CD14-positive monocyte (primary cell): Measurements from ENCODE around the gene SLA2. TPM values are rescaled to one million over a fixed set of nuclear protein-coding genes. Genes with fewer than 3 reads are reported as not detected.
"Not testable (repeated sequence)": the region's sequence is repeated elsewhere in the genome, so short reads cannot be mapped to it uniquely, and the experiment has no call there.

ENCODE experiments used
- DNase-seq, 3 donors: peaks; one replicate each; pipeline ENCODE4 v3.0.0-alpha.2; 2011 to 2022
- H2AFZ ChIP-seq: 2 replicates; pipeline ENCODE4 v1.6.0; 2012; ENCODE audit warnings: mild to moderate bottlenecking, low read depth, low read length, inconsistent platforms; ENCODE audit not compliant: insufficient read depth, poor library complexity, severe bottlenecking
- H3K27ac ChIP-seq, 2 donors: 1 replicate in 1 of 2; 2 replicates in 1 of 2; pipeline ENCODE4 v1.5.1; 2012 to 2013; ENCODE audit warnings: low read length in 2 of 2, control low read depth in 1 of 2, inconsistent platforms in 1 of 2, low read depth in 1 of 2, mild to moderate bottlenecking in 1 of 2
- H3K27me3 ChIP-seq, 2 donors: one replicate each; pipeline versions ENCODE4 v1.6.0 to v1.6.1; 2011 to 2013; ENCODE audit warnings: low read length in 2 of 2; ENCODE audit not compliant: control insufficient read depth in 2 of 2, insufficient read depth in 2 of 2
- H3K36me3 ChIP-seq, 2 donors: replicated peaks in 1 of 2; 1 replicate in 1 of 2; 2 replicates in 1 of 2; pipeline versions ENCODE4 v1.5.1 to v1.6.1; 2012 to 2013; ENCODE audit warnings: low read length in 2 of 2, control low read depth in 1 of 2, inconsistent platforms in 1 of 2, mild to moderate bottlenecking in 1 of 2; ENCODE audit not compliant: insufficient read depth in 2 of 2, control insufficient read depth in 1 of 2
- H3K4me1 ChIP-seq, 2 donors: 1 replicate in 1 of 2; 2 replicates in 1 of 2; pipeline versions ENCODE4 v1.5.1 to v1.6.1; 2012 to 2013; ENCODE audit warnings: low read length in 2 of 2, control low read depth in 1 of 2, inconsistent platforms in 1 of 2, mild to moderate bottlenecking in 1 of 2, moderate library complexity in 1 of 2; ENCODE audit not compliant: insufficient read depth in 2 of 2, control insufficient read depth in 1 of 2
- H3K4me2 ChIP-seq: replicated peaks from 2 replicates; pipeline ENCODE3; 2012; ENCODE audit warnings: low read length, moderate library complexity, mild to moderate bottlenecking; ENCODE audit not compliant: poor library complexity, severe bottlenecking; ENCODE audit errors: extremely low read depth
- H3K4me3 ChIP-seq, 3 experiments: fragments of 200-600 bp in 1 of 3; sonication (generic) in 1 of 3; replicated peaks in 1 of 3; 1 replicate in 2 of 3; 2 replicates in 1 of 3; pipeline ENCODE4 v1.5.1; 2011 to 2013; ENCODE audit warnings: low read length in 3 of 3, mild to moderate bottlenecking in 3 of 3, control low read depth in 2 of 3, low read depth in 2 of 3, inconsistent platforms in 1 of 3, moderate library complexity in 1 of 3
- H3K79me2 ChIP-seq: 2 replicates; pipeline ENCODE4 v1.6.0; 2012; ENCODE audit warnings: mild to moderate bottlenecking, control low read depth, inconsistent platforms, low read length, moderate library complexity; ENCODE audit not compliant: insufficient read depth
- H3K9ac ChIP-seq: 2 replicates; pipeline ENCODE4 v1.6.0; 2017; ENCODE audit warnings: low read length, mild to moderate bottlenecking; ENCODE audit not compliant: insufficient read depth, poor library complexity, severe bottlenecking
- H3K9me3 ChIP-seq, 2 donors: replicated peaks in 1 of 2; 1 replicate in 1 of 2; 2 replicates in 1 of 2; pipeline versions ENCODE4 v1.5.1 to v1.6.1; 2012 to 2013; ENCODE audit warnings: low read length in 2 of 2, control low read depth in 1 of 2; ENCODE audit not compliant: control insufficient read depth in 1 of 2, insufficient read depth in 1 of 2
- H4K20me1 ChIP-seq: 2 replicates; pipeline ENCODE4 v1.6.0; 2012; ENCODE audit warnings: mild to moderate bottlenecking, low read length, control low read depth, moderate library complexity; ENCODE audit not compliant: insufficient read depth
- H3K27ac Mint-ChIP-seq, 7 donors: one replicate each; pipeline ENCODE4 v1.8.0; 2020; ENCODE audit warnings: mild to moderate bottlenecking in 7 of 7, mixed read lengths in 7 of 7, moderate library complexity in 6 of 7, inconsistent platforms in 2 of 7
- H3K27me3 Mint-ChIP-seq, 3 donors: one replicate each; pipeline ENCODE4 v1.8.0; 2021 to 2022; ENCODE audit warnings: low read depth in 3 of 3, mild to moderate bottlenecking in 3 of 3, mixed read lengths in 3 of 3, moderate library complexity in 3 of 3, inconsistent platforms in 1 of 3
- H3K36me3 Mint-ChIP-seq, 2 donors: one replicate each; pipeline ENCODE4 v1.8.0; 2020; ENCODE audit warnings: mixed read lengths in 2 of 2, inconsistent platforms in 1 of 2, mild to moderate bottlenecking in 1 of 2
- H3K4me1 Mint-ChIP-seq: one replicate; pipeline ENCODE4 v1.8.0; 2020; ENCODE audit warnings: mild to moderate bottlenecking, mixed read lengths
- H3K4me3 Mint-ChIP-seq, 2 donors: one replicate each; pipeline ENCODE4 v1.8.0; 2020; ENCODE audit warnings: mild to moderate bottlenecking in 2 of 2, mixed read lengths in 2 of 2, moderate library complexity in 1 of 2
- H3K9me3 Mint-ChIP-seq, 7 donors: one replicate each; pipeline ENCODE4 v1.8.0; 2020 to 2022; ENCODE audit warnings: mixed read lengths in 7 of 7, mild to moderate bottlenecking in 6 of 7, moderate library complexity in 6 of 7, inconsistent platforms in 2 of 7
- WGBS: methylation state at CpG from one replicate; pipeline ENCODE4 v1.1.5; 2013; ENCODE audit warnings: missing lambda C conversion rate; ENCODE audit not compliant: insufficient coverage; 5-methylcytosine and 5-hydroxymethylcytosine counted together
- intact Hi-C, 2 donors: fragments of 100-400 bp; cut with micrococcal nuclease; formaldehyde crosslinking; loops; one replicate each; pipeline versions ENCODE4 v1.15.0 to v1.15.1; 2023
- polyA plus RNA-seq, 3 donors: library from polyadenylated mRNA; depleted of rRNA in 1 of 3; unstranded in 2 of 3; stranded (reverse) in 1 of 3; fragments of 300-500 nt in 2 of 3; fragments of >200 nt in 1 of 3; fragmentation: Illumina TruSeq in 2 of 3; gene quantifications; 1 replicate in 2 of 3; 2 replicates in 1 of 3; pipeline ENCODE4 v1.2.3, GENCODE V29; 2012 to 2021
- TF ChIP-seq, protein P1 (sequence below): fragments of 200-600 bp; IDR thresholded peaks from one replicate; pipeline ENCODE4 v1.8.0; 2022; ENCODE audit warnings: antibody characterized with exemption, mild to moderate bottlenecking

SLA2 gene
- polyA plus RNA-seq, 3 donors = 0.16 to 0.19 (median 0.17) TPM

DNA sequence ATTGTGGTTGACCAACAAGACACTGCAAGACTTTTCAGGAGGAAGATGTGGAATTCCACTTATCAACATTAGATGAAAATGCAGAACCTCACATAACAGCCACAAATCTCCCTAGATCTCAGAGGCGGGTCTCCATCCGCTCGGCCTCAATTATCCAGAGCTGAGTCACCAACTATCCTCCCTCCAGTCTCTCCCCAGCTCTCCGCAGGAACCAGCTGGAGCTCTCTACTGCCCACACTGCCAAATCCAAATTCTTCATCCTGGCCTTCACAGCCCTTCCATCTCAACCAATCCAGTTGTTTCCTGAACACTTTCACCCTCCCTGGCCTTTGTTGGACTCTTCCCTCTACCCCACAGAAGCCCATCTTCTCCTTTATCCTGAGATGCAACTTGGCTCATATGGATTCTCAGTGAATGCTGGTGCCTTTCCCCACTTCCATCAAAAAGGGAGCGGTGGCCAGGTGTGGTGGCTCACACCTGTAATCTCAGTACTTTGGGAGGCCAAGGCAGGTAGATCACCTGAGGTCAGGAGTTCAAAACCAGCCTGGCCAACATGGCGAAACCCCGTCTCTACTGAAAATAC, 76.1 kb downstream of the SLA2 start:
- H3K27ac Mint-ChIP-seq = peak overlapping the region in 1 of 7 donors; percentile 42
- Histone ChIP-seq H3K4me3 (no peak overlapping the region), H3K27ac (no peak overlapping the region), H3K9me3 (peaks cover 4 to 12% of the 10 kb centered on the region in 2 donors), H3K4me1 (peaks cover 12 to 19% of the 10 kb centered on the region in 2 donors), H4K20me1 (peaks cover 5% of the 10 kb centered on the region), H3K36me3 (no peaks in the 10 kb centered on the region), H3K9ac (no peak overlapping the region), H3K79me2 (peaks cover 6% of the 10 kb centered on the region), H2AFZ (no peak overlapping the region), H3K27me3 (peaks cover 0 to 3% of the 10 kb centered on the region in 2 donors), H3K4me2 (no peak overlapping the region)
- WGBS = 91% methylated on average over 6 of the region's 7 CpGs
- intact Hi-C loops = no loop called here
- peaks cover 8 to 12% (median 9%) of the 10 kb centered on the region in 3 donors for H3K27me3 Mint-ChIP-seq
- peaks cover 19% of the 10 kb centered on the region for H3K4me1 Mint-ChIP-seq
- peaks cover 3 to 12% (median 7%) of the 10 kb centered on the region in 7 donors for H3K9me3 Mint-ChIP-seq
- TF ChIP-seq, protein P1, sequence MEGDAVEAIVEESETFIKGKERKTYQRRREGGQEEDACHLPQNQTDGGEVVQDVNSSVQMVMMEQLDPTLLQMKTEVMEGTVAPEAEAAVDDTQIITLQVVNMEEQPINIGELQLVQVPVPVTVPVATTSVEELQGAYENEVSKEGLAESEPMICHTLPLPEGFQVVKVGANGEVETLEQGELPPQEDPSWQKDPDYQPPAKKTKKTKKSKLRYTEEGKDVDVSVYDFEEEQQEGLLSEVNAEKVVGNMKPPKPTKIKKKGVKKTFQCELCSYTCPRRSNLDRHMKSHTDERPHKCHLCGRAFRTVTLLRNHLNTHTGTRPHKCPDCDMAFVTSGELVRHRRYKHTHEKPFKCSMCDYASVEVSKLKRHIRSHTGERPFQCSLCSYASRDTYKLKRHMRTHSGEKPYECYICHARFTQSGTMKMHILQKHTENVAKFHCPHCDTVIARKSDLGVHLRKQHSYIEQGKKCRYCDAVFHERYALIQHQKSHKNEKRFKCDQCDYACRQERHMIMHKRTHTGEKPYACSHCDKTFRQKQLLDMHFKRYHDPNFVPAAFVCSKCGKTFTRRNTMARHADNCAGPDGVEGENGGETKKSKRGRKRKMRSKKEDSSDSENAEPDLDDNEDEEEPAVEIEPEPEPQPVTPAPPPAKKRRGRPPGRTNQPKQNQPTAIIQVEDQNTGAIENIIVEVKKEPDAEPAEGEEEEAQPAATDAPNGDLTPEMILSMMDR = no peak
- no peak for DNase-seq
- no peaks in the 10 kb centered on the region for H3K36me3 Mint-ChIP-seq
- H3K4me3 Mint-ChIP-seq = no peak overlapping the region

DNA sequence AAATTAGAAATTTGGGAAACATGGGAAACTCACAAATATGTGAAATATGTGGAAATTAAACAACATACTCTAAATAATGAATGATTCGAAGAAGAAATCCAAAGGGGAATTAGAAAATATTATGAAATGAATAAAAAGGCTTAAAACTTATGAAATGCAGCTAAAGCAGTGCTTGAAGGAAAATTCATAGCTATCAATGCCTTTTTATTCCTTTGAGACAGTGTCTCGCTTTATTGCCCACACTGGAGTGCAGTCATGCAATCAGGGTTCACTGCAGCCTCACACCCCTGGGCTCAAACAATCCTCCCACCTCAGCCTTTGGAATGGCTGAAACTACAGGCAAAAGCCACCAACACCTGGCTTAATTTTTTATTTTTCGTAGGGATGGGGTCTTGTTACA, 80.5 kb downstream of the SLA2 start:
- WGBS = no CpG with 5 or more reads among the region's 3 CpGs
- H3K4me3 ChIP-seq = no peak overlapping the region
- H3K4me3 Mint-ChIP-seq = no peak overlapping the region
- H3K9me3 Mint-ChIP-seq = peaks cover 6 to 15% (median 7%) of the 10 kb centered on the region in 7 donors
- TF ChIP-seq, protein P1 = no peak
- H3K4me1 Mint-ChIP-seq = no peaks in the 10 kb centered on the region
- H2AFZ ChIP-seq = no peak overlapping the region
- H3K36me3 ChIP-seq = no peaks in the 10 kb centered on the region
- H3K4me2 ChIP-seq = no peak overlapping the region
- DNase-seq = no peak
- H3K27me3 ChIP-seq = no peaks in the 10 kb centered on the region
- no peak overlapping the region for H3K9ac ChIP-seq
- no peaks in the 10 kb centered on the region for H3K4me1 ChIP-seq
- no peak overlapping the region for H3K27ac ChIP-seq
- H3K79me2 ChIP-seq = no peaks in the 10 kb centered on the region
- no peaks in the 10 kb centered on the region for H4K20me1 ChIP-seq
- H3K36me3 Mint-ChIP-seq = no peaks in the 10 kb centered on the region
- H3K27me3 Mint-ChIP-seq = peaks cover 0 to 2% (median 2%) of the 10 kb centered on the region in 3 donors
- intact Hi-C loops = no loop called here
- H3K27ac Mint-ChIP-seq = no peak overlapping the region
- peaks cover 5 to 13% of the 10 kb centered on the region in 2 donors for H3K9me3 ChIP-seq

DNA sequence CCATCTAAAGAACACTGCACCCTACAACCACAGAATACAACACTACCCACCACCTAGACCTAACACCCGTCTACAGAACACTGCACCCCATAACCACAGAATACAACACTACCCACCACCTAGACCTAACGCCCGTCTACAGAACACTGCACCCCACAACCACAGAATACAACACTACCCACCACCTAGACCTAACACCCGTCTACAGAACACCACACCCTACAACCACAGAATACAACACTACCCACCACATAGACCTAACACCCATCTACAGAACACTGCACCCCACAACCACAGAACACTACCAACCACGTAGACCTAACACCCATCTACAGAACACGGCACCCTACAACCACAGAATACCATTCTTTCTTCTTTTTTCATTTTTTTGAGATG, 81.3 kb downstream of the SLA2 start:
- H3K27ac Mint-ChIP-seq, H3K36me3 Mint-ChIP-seq, H4K20me1 ChIP-seq, H3K4me1 ChIP-seq, H3K4me3 ChIP-seq, H3K4me2 ChIP-seq, H3K36me3 ChIP-seq, intact Hi-C loops, H3K27me3 ChIP-seq, H3K4me3 Mint-ChIP-seq, H2AFZ ChIP-seq, H3K27ac ChIP-seq, H3K79me2 ChIP-seq, H3K4me1 Mint-ChIP-seq, H3K27me3 Mint-ChIP-seq, DNase-seq, H3K9ac ChIP-seq: not testable (repeated sequence)
- peaks cover 5 to 13% of the 10 kb centered on the region in 2 donors for H3K9me3 ChIP-seq
- peaks cover 6 to 15% (median 7%) of the 10 kb centered on the region in 7 donors for H3K9me3 Mint-ChIP-seq
- 94% methylated on average over 6 of the region's 6 CpGs for WGBS
